CD4-positive, alpha-beta T cell treated with Interleukin-15 for 1 hour (primary cell): ENCODE measurements around the gene LDAH.

ENCODE experiments used
- DNase-seq: peaks from one replicate; pipeline ENCODE4 v3.0.0-alpha.2; 2020

Gene LDAH

GRCh38 chr2:20771299-20771698, 51.6 kb downstream of the LDAH start:
- DNase-seq = no peak

- DNase-seq = no peak
These were observed 55.9 kb downstream of the LDAH start for GRCh38 chr2:20766798-20767644.

- no peak for DNase-seq
These were observed 56.7 kb downstream of the LDAH start for GRCh38 chr2:20766213-20766612.

GRCh38 chr2:20762945-20763683, 59.8 kb downstream of the LDAH start:
- no peak for DNase-seq

- DNase-seq = no peak
These were observed 63.4 kb downstream of the LDAH start for GRCh38 chr2:20759487-20759886.

GRCh38 chr2:20758997-20759396, 63.9 kb downstream of the LDAH start:
- DNase-seq = no peak

GRCh38 chr2:20757405-20758090, 65.4 kb downstream of the LDAH start:
- no peak for DNase-seq

GRCh38 chr2:20755132-20755800, 67.6 kb downstream of the LDAH start:
- no peak for DNase-seq

GRCh38 chr2:20752293-20752692, 70.6 kb downstream of the LDAH start:
- no peak for DNase-seq

GRCh38 chr2:20747317-20747716, 75.6 kb downstream of the LDAH start:
- no peak for DNase-seq

GRCh38 chr2:20745924-20746555, 76.9 kb downstream of the LDAH start:
- no peak for DNase-seq

- no peak for DNase-seq
These were observed 78.2 kb downstream of the LDAH start for GRCh38 chr2:20744366-20745335.

GRCh38 chr2:20738772-20739171, 84.1 kb downstream of the LDAH start:
- DNase-seq = no peak

- DNase-seq = no peak
These were observed 85.4 kb downstream of the LDAH start for GRCh38 chr2:20737505-20737904.

- DNase-seq = no peak
These were observed 94.7 kb downstream of the LDAH start for GRCh38 chr2:20728114-20728758.

- no peak for DNase-seq
These were observed 96.0 kb downstream of the LDAH start for GRCh38 chr2:20726913-20727312.

- DNase-seq = no peak
These were observed 97.1 kb downstream of the LDAH start for GRCh38 chr2:20725782-20726181.

GRCh38 chr2:20724500-20725053, 98.3 kb downstream of the LDAH start:
- DNase-seq = no peak

GRCh38 chr2:20723543-20723942, 99.4 kb downstream of the LDAH start:
- no peak for DNase-seq

GRCh38 chr2:20722592-20723240, 100.2 kb downstream of the LDAH start:
- no peak for DNase-seq
